Loucy (cell line): ENCODE measurements around the gene BEGAIN.
A peak's percentile ranks its signal among the peaks of the same experiment; 100 is the strongest.

Experiments
- H2AFZ ChIP-seq: fragments of 200-600 bp; sonication (generic); 2 replicates; pipeline ENCODE4 v1.6.0; 2016; ENCODE audit warnings: antibody characterized with exemption, mild to moderate bottlenecking, low read length, moderate library complexity
- H3F3A ChIP-seq: fragments of 200-600 bp; 2 replicates; pipeline ENCODE4 v1.6.0; 2016; ENCODE audit warnings: antibody characterized with exemption, low read depth, mild to moderate bottlenecking
- H3K27me3 ChIP-seq: fragments of 200-600 bp; sonication (generic); 2 replicates; pipeline ENCODE4 v1.6.1; 2014; ENCODE audit warnings: low read length, mild to moderate bottlenecking; ENCODE audit not compliant: insufficient read depth, poor library complexity, severe bottlenecking
- H3K36me3 ChIP-seq: fragments of 200-600 bp; sonication (generic); 2 replicates; pipeline ENCODE4 v1.6.1; 2016; ENCODE audit warnings: low read length; ENCODE audit not compliant: insufficient read depth
- H3K4me1 ChIP-seq: fragments of 200-600 bp; sonication (generic); 2 replicates; pipeline ENCODE4 v1.5.1; 2014; ENCODE audit warnings: low read length, mild to moderate bottlenecking; ENCODE audit not compliant: insufficient read depth, poor library complexity, severe bottlenecking
- H3K4me2 ChIP-seq: fragments of 200-600 bp; sonication (generic); 2 replicates; pipeline ENCODE4 v1.6.0; 2014; ENCODE audit warnings: antibody characterized with exemption, low read length, low read depth, mild to moderate bottlenecking; ENCODE audit not compliant: poor library complexity, severe bottlenecking
- H3K4me3 ChIP-seq: fragments of 200-600 bp; sonication (generic); 2 replicates; pipeline ENCODE4 v1.5.1; 2014; ENCODE audit warnings: low read length, mild to moderate bottlenecking, mixed read lengths; ENCODE audit not compliant: poor library complexity, severe bottlenecking
- H3K79me2 ChIP-seq: fragments of 200-600 bp; sonication (generic); 2 replicates; pipeline ENCODE4 v1.6.1; 2014; ENCODE audit warnings: low read length; ENCODE audit not compliant: insufficient read depth
- H3K9ac ChIP-seq: fragments of 200-600 bp; sonication (generic); 2 replicates; pipeline ENCODE4 v1.6.0; 2014; ENCODE audit warnings: mild to moderate bottlenecking, low read depth, low read length, moderate library complexity; ENCODE audit not compliant: poor library complexity, severe bottlenecking
- H3K9me2 ChIP-seq: fragments of 200-600 bp; sonication (generic); replicated peaks from 2 replicates; pipeline ENCODE4 v1.6.1; 2016; ENCODE audit warnings: low read depth, low read length, mixed read lengths
- H3K9me3 ChIP-seq: fragments of 200-600 bp; sonication (generic); 2 replicates; pipeline ENCODE4 v1.6.1; 2014; ENCODE audit warnings: mild to moderate bottlenecking, antibody characterized with exemption, low read length, low read depth; ENCODE audit not compliant: insufficient read depth
- H4K20me1 ChIP-seq: fragments of 200-600 bp; sonication (generic); 2 replicates; pipeline ENCODE4 v1.6.0; 2014; ENCODE audit warnings: antibody characterized with exemption, low read length, mild to moderate bottlenecking; ENCODE audit not compliant: insufficient read depth, poor library complexity, severe bottlenecking
- CTCF ChIP-seq: fragments of 200-600 bp; sonication (generic); conservative IDR thresholded peaks from 2 replicates; pipeline ENCODE4 v1.5.1; 2014; ENCODE audit warnings: mild to moderate bottlenecking, antibody characterized with exemption, low read length
- EZH2phosphoT487 ChIP-seq: fragments of 200-600 bp; IDR thresholded peaks from 2 replicates; pipeline ENCODE4 v1.6.1; 2018; ENCODE audit warnings: antibody characterized with exemption, mild to moderate bottlenecking, moderate library complexity, borderline replicate concordance

The BEGAIN gene

GRCh38 chr14:100618318-100618693 lies 31.1 kb upstream of the BEGAIN start:
- H3K9ac ChIP-seq, result peak overlapping the region; percentile 55
- H3K79me2 ChIP-seq, result no peaks in the 10 kb centered on the region
- H3K4me2 ChIP-seq, result peak overlapping the region; percentile 26
- H4K20me1 ChIP-seq, result no peaks in the 10 kb centered on the region
- no peaks in the 10 kb centered on the region for H3K9me2 ChIP-seq
- H3K36me3 ChIP-seq, result no peaks in the 10 kb centered on the region
- no peaks in the 10 kb centered on the region for H3F3A ChIP-seq
- TF ChIP-seq CTCF (no peak), EZH2phosphoT487 (no peak)
- peaks cover 16% of the 10 kb centered on the region for H3K4me1 ChIP-seq
- H3K9me3 ChIP-seq, result no peaks in the 10 kb centered on the region
- no peak overlapping the region for H3K4me3 ChIP-seq
- H3K27me3 ChIP-seq, result no peaks in the 10 kb centered on the region
- no peak overlapping the region for H2AFZ ChIP-seq

GRCh38 chr14:100617410-100618317 lies 30.4 kb upstream of the BEGAIN start:
- Histone ChIP-seq H3K27me3 (no peaks in the 10 kb centered on the region), H3K4me3 (no peak overlapping the region), H3F3A (no peaks in the 10 kb centered on the region), H2AFZ (peak overlapping the region; percentile 67), H3K4me1 (peaks cover 16% of the 10 kb centered on the region), H3K79me2 (no peaks in the 10 kb centered on the region), H3K9ac (peak overlapping the region; percentile 55), H3K9me2 (no peaks in the 10 kb centered on the region), H4K20me1 (no peaks in the 10 kb centered on the region), H3K4me2 (peak overlapping the region; percentile 26), H3K36me3 (no peaks in the 10 kb centered on the region), H3K9me3 (no peaks in the 10 kb centered on the region)
- no peak for TF ChIP-seq EZH2phosphoT487
- TF ChIP-seq CTCF, result no peak

- TF ChIP-seq EZH2phosphoT487 (no peak), CTCF (no peak)
- peaks cover 16% of the 10 kb centered on the region for H3K4me1 ChIP-seq
Measured at GRCh38 chr14:100616854-100617409, 29.7 kb upstream of the BEGAIN start.

More at GRCh38 chr14:100616854-100617409, 29.7 kb upstream of the BEGAIN start:
- H4K20me1 ChIP-seq, result no peaks in the 10 kb centered on the region
- no peaks in the 10 kb centered on the region for H3F3A ChIP-seq
- H3K9me3 ChIP-seq, result no peaks in the 10 kb centered on the region
- H3K79me2 ChIP-seq, result no peaks in the 10 kb centered on the region
- no peak overlapping the region for H3K4me3 ChIP-seq
- H3K9ac ChIP-seq, result no peak overlapping the region
- H2AFZ ChIP-seq, result peak overlapping the region; percentile 67
- no peaks in the 10 kb centered on the region for H3K9me2 ChIP-seq
- peak overlapping the region; percentile 26 for H3K4me2 ChIP-seq
- no peaks in the 10 kb centered on the region for H3K27me3 ChIP-seq
- no peaks in the 10 kb centered on the region for H3K36me3 ChIP-seq
